ENCODE results near the gene FAM90A26.
"Not testable (repeated sequence)": the region's sequence is repeated elsewhere in the genome, so short reads cannot be mapped to it uniquely, and the experiment has no call there.

Gene FAM90A26

DNA sequence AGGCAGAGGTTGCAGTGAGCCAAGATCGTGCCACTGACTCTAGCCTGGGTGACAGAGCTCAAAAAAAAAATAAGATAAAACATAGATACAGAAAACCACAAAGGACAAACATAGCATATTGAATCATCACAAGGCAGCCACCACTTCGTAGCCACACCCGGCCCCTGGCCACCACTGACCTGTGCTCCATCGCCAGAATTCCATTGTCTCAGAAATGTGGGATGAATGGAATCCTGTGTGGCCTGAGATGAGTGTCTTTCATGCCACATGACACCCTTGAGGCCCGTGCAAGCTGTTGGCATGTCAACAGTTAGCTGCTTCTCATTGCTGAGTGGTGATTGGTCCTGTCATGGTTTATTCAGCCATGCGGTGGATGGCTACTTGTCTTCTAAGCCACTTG is 10.2 kb upstream of the FAM90A26 start:
- DNase-seq = not testable (repeated sequence)

DNA sequence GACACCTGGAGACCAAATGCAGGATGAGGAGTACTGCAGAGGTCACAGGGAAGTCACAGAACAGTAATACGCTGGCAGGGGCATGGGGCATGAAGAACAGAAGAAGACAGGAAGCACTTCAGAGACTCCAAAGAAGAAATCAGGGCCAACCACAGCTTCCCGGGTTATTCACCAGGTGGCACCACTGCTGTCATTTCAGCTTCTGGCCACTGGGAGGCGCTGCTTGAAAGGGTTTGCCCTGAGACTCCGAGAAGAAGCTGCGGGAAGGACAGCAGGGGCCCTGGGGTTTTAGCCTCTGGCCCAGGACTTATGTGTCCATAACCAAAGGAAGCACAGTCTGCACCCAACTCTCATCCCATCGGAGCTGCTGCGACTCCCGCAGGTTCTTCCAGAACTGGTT is 4.2 kb upstream of the FAM90A26 start:
- not testable (repeated sequence) for DNase-seq

DNA sequence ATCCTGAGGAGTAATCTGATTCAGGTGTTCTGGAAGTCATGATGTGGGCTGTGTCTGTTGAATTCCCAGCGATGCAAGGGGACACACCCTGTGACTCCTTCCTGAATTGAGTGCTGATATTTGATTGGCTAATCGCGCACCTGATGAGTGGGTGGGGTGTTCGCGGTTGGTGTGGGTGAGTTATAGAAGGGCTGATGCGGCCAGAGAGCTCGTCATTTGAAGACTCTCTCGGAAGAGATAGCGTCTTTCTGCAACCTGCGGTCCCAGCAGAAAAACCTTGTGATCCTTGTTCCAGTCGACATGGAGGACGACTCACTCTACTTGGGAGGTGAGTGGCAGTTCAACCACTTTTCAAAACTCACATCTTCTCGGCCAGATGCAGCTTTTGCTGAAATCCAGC is 40.1 kb downstream of the FAM90A26 start, which contains the start of gene USP17L10:
Gene USP17L10 (plus strand): TSS at position 301 of the 400 bp plus-strand sequence. CDS start 0 bp downstream, at position 301.
- not testable (repeated sequence) for DNase-seq

DNA sequence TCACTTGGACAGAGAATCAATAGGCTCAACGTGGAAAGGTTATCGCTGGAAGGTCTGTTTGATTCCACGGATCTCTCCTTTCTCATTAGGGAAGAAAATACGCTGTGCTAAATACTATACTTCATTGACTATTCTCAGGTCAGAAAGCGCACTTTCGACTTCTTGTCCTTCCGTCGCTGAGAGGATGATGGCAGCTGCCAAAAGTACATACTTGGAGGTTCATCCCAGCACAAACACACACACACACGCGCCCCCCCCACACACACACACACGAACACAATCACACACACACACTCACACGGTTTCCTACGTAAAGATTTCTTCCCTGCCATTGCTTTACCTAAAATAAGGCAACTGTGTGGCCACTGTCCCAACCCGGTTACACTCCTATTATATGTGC is 44.5 kb downstream of the FAM90A26 start:
- DNase-seq = not testable (repeated sequence)

DNA sequence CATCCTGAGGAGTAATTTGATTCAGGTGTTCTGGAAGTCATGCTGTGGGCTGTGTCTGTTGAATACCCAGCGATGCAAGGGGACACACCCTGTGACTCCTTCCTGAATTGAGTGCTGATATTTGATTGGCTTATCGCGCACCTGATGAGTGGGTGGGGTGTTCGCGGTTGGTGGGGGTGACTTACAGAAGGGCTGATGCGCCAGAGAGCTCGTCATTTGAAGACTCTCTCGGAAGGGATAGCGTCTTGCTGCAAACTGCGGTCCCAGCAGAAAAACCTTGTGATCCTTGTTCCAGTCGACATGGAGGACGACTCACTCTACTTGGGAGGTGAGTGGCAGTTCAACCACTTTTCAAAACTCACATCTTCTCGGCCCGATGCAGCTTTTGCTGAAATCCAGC is 44.9 kb downstream of the FAM90A26 start, which contains the start of gene USP17L11:
Gene USP17L11 (plus strand): TSS at position 301 of the 400 bp plus-strand sequence. CDS start 0 bp downstream, at position 301.
- not testable (repeated sequence) for DNase-seq

DNA sequence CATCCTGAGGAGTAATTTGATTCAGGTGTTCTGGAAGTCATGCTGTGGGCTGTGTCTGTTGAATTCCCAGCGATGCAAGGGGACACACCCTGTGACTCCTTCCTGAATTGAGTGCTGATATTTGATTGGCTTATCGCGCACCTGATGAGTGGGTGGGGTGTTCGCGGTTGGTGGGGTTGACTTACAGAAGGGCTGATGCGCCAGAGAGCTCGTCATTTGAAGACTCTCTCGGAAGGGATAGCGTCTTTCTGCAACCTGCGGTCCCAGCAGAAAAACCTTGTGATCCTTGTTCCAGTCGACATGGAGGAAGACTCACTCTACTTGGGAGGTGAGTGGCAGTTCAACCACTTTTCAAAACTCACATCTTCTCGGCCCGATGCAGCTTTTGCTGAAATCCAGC is 49.6 kb downstream of the FAM90A26 start, which contains the start of gene USP17L12:
Gene USP17L12 (plus strand): TSS at position 301 of the 400 bp plus-strand sequence. CDS start 0 bp downstream, at position 301.
- not testable (repeated sequence) for DNase-seq

DNA sequence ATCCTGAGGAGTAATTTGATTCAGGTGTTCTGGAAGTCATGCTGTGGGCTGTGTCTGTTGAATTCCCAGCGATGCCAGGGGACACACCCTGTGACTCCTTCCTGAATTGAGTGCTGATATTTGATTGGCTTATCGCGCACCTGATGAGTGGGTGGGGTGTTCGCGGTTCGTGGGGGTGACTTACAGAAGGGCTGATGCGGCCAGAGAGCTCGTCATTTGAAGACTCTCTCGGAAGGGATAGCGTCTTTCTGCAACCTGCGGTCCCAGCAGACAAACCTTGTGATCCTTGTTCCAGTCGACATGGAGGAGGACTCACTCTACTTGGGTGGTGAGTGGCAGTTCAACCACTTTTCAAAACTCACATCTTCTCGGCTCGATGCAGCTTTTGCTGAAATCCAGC is 54.4 kb downstream of the FAM90A26 start, which contains the start of gene USP17L13:
Gene USP17L13 (plus strand): TSS at position 301 of the 400 bp plus-strand sequence. CDS start 0 bp downstream, at position 301.
- not testable (repeated sequence) for DNase-seq
